Liver (tissue), 3 donors: ENCODE results near the gene SIDT2.

ENCODE experiments used
- ATF3 ChIP-seq: IDR thresholded peaks from 2 replicates; pipeline ENCODE4 v1.6.1; 2016; ENCODE audit warnings: antibody characterized with exemption
- CTCF ChIP-seq: fragments of 150-350 bp; IDR thresholded peaks from 2 replicates; pipeline ENCODE4 v1.5.1; 2017; ENCODE audit warnings: improper control_type of control experiment, low read depth, low read length; ENCODE audit not compliant: missing input control
- EGR1 ChIP-seq, 2 donors: IDR thresholded peaks; 2 replicates each; pipeline ENCODE4 v1.6.1; 2016 to 2018; ENCODE audit warnings: antibody characterized with exemption in 2 of 2, low read depth in 2 of 2
- GABPA ChIP-seq, 2 donors: IDR thresholded peaks in 1 of 2; conservative IDR thresholded peaks in 1 of 2; 2 replicates each; pipeline ENCODE4 v1.6.1; 2016; ENCODE audit warnings: antibody characterized with exemption in 2 of 2, mild to moderate bottlenecking in 1 of 2, moderate library complexity in 1 of 2
- JUND ChIP-seq, 2 donors: IDR thresholded peaks; 2 replicates each; pipeline ENCODE4 v1.6.1; 2016; ENCODE audit warnings: antibody characterized with exemption in 2 of 2
- NR2F2 ChIP-seq: IDR thresholded peaks from 2 replicates; pipeline ENCODE4 v1.6.1; 2016; ENCODE audit warnings: antibody characterized with exemption
- RAD21 ChIP-seq, 2 donors: IDR thresholded peaks; 2 replicates each; pipeline ENCODE4 v1.6.1; 2016; ENCODE audit warnings: antibody characterized with exemption in 2 of 2, mild to moderate bottlenecking in 2 of 2
- TAF1 ChIP-seq: conservative IDR thresholded peaks from 2 replicates; pipeline ENCODE4 v1.6.1; 2016; ENCODE audit warnings: antibody characterized with exemption, mild to moderate bottlenecking
- TF ChIP-seq, protein P1 (sequence below): IDR thresholded peaks from 2 replicates; pipeline ENCODE4 v1.6.1; 2016; ENCODE audit warnings: antibody characterized with exemption
- donor health status: healthy.
- donor health status: healthy.

- TF ChIP-seq EGR1 (IDR thresholded peaks at IDR 0.05; ENCODE audit: low read depth in 2 of 2) (no peak), CTCF (no peak), NR2F2 (no peak), RAD21 (IDR thresholded peaks at IDR 0.05) (no peak), TAF1 (no peak), JUND (IDR thresholded peaks at IDR 0.05) (no peak), GABPA (IDR thresholded peaks at IDR 0.05 in 1 of 2, conservative IDR thresholded peaks at IDR 0.05 in 1 of 2) (no peak), ATF3 (no peak)
- TF ChIP-seq, protein P1, sequence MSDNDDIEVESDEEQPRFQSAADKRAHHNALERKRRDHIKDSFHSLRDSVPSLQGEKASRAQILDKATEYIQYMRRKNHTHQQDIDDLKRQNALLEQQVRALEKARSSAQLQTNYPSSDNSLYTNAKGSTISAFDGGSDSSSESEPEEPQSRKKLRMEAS = no peak
These were observed 2.4 kb upstream of the SIDT2 start for GRCh38 chr11:117176186-117176585.
